ENCODE data around the gene DISP3.

DNA sequence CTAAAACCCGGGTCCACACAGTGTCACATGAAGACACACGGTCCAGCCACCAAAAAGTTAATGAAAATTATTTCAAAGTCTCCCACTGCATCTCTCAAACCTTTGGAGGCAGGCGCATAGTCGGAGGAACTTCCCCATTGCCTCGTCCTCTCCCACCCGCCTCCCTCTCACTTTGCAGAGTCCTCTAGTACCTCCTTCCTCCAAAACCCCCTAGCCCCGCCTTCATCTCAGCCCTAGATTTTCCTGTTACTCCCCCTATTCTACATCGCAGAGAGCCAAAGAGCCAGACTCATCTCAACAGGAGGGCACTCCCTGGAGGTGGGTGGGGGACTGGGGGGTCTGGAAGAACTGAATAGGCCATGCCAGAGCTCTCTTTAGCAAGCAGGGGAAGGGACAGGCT is 79.3 kb downstream of the DISP3 start:
- TF ChIP-seq EZH2 (IDR thresholded peaks at IDR 0.05; ENCODE audit: insufficient read depth, poor library complexity, severe bottlenecking) (no peak), EZH2phosphoT487 (IDR thresholded peaks at IDR 0.05; ENCODE audit: insufficient read depth, low read depth) (no peak)

Measured in GM23248 (cell line).